DMS79 treated with DMSO at 0.1 percent for 48 hours (cell line): ENCODE results near the gene ERP27.

Source experiments
- DNase-seq: peaks from one replicate; lab custom pipeline; 2025; lab: John Stamatoyannopoulos, UW

ERP27 gene

GRCh38 chr12:14936224-14936861, 2.0 kb downstream of the ERP27 start:
- DNase-seq = no peak

- DNase-seq = no peak
Observed at GRCh38 chr12:14935031-14935430, 3.3 kb downstream of the ERP27 start.

- no peak for DNase-seq
Observed at GRCh38 chr12:14934511-14934910, 3.8 kb downstream of the ERP27 start.

GRCh38 chr12:14931791-14932560, 6.4 kb downstream of the ERP27 start:
- no peak for DNase-seq

DNA sequence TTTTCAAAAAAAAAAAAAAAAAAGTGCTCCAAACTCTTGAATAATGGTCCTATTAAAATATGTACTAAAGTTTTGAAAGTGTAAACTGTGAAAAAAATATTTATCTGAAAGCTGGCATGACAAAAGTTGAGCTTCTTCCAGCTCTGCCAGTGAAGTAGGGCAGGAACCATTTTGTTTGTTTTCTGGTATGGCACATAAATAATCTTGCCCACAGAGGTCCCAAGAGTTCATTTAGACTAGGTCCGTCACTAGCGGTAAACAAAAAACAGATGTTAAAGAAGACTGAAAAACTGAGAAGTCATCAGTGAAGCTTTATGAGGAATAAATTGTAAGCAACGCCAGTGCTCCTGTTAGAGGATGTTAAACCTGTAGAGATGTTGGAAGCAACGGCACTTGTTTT, 7.0 kb downstream of the ERP27 start:
- peak; percentile 89 for DNase-seq

- DNase-seq = no peak
Observed at GRCh38 chr12:14930299-14930698, 8.0 kb downstream of the ERP27 start.

- DNase-seq = peak; percentile 89
Observed at GRCh38 chr12:14928931-14929330, 9.4 kb downstream of the ERP27 start.

DNA sequence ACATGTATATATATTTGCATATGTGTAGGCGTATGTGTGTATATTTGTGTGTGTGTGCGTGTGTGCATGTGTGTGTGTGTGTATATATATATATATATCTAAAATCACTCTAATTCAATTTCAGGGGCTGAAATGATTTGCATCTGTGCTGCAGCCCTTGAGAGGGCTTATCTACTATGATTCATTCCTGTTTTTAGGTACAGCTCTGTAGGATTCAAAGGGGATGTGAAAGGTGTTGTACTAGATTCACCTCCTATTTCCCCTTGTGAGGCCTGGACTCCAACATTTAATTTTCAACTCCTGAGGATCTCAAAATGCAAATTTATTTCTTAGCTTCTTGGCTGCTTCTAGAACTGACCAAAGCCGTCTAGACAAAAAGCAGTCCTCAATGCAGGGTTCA, 11.1 kb downstream of the ERP27 start:
- no peak for DNase-seq

DNA sequence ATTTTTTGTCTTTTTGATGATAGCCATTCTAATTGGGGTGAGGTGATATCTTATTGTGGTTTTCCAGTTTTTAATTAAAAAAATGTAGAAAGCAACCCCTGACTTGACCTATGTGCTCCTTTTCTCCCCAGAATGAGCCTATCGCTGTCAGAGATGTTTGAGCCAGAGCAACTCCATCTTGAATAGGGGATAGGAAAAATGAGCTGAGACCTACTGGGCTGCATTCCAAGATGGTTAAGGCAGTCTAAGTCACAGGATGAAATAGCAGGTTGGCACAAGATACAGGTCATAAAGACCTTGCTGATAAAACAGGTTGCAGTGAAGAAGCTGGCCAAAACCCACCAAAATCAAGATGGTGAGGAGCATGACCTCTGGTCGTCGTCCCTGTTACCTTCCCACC, 13.8 kb downstream of the ERP27 start:
- DNase-seq = no peak

DNA sequence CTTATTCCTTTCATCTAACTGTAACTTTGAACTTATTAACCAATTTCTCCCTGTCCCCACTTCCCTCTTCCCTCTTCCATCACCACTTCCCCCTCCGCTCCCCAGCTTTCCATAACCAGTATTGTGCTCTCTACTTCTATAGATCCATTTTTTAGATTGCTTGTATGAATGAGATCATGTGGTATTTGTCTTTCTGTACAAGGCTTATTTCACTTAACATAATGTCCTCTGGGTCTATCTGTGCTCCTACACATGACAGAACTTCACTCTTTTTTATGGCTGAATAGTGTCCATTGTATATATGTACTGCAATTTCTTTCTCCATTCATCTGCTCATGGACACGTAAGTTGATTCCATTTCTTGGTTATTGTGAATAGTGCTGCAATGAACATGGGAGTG, 14.4 kb downstream of the ERP27 start:
- DNase-seq = no peak

DNA sequence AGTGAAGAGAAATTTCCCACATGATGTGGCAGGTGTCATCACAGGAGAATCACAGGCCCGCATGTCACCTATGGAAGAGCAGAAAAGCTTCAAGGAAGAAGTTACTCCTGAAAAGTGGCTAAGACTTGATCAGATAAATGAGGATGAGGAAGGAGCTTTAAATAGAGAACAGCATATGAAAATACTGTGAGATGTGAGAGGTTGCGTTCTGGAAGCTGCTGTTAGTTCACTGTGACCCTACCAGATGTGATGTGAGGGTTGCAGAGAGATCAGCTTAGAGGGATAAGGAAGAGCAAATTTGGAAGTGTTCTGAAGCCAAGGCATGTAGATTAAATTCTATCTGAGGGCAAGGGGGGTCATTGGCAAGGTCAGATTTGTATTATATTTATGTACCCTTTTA, 17.1 kb downstream of the ERP27 start:
- no peak for DNase-seq

- no peak for DNase-seq
Observed at GRCh38 chr12:14920475-14921126, 17.7 kb downstream of the ERP27 start.

DNA sequence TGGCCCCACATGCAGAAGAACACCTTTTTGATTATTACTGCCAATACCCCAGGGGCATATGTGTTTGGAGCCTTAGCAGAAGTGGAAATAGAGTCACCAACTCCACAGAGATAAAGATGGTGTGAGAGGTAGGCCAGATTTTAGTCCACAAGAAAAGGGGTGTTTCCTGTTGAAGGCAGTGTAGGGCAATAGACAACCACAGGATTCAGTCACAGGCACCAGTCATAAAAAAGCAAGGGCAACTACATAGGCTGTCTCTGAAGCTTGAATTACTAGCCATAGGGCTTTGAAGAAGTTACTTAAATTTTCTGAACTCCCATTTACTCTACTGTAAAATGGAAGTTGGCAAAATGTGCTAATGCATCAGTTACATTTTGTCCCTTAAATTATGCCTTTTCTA, 18.9 kb downstream of the ERP27 start:
- no peak for DNase-seq

DNA sequence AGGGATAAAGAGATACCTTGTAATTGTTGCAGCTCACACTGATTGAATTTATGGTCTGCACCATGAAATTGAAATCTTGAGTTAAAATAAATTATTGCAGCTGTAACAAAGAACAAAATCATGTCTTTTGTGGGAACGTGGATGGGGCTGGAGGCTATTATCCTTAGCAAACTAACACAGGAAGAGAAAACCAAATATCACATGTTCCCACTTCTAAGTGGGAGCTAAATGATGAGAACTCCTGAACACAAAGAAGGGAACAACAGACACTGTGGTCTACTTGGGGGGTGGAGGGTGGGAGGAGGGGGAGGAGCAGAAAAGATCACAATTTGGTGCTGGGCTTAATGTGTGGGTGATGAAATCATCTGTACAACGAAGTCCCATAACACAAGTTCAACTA, 22.6 kb downstream of the ERP27 start:
- no peak for DNase-seq

DNA sequence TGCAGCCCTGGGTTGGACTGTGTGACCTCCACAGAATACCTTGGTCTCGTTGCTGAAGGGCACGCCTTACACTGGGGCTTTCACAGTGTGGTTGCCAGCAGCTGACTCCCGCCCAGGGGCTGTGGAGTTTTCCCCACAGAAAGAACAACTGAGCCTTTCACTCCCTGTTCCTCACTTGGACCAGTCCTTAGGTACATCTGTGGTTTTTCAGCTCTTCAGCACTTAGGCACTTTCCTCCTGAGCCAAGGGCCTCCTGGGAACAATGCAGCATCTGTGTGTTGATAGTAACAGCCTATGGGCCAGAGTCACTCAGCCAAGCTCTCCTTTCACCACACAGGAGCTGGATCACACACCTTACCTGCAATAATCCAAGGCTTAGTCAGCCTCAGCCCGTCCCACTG, 25.0 kb downstream of the ERP27 start:
- peak; percentile 64 for DNase-seq

DNA sequence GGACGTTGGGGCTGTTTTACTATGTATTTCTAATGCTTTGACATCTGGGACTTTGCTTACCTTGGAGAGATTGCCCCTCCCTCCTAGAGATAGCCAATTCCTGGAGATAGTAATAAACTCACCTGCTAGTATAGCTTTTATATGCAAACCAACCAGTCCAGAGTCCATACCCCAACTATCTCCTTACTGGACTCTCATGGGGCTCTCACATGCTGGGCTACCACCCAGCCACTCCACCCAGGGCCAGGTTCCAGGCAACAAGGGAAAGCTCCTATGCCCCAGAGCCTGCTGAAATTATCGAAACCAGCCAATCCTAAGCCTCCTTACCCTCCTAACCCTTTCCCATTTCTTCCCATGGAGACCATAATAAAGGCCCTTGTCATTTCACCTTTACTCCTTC, 27.2 kb downstream of the ERP27 start:
- DNase-seq = no peak

DNA sequence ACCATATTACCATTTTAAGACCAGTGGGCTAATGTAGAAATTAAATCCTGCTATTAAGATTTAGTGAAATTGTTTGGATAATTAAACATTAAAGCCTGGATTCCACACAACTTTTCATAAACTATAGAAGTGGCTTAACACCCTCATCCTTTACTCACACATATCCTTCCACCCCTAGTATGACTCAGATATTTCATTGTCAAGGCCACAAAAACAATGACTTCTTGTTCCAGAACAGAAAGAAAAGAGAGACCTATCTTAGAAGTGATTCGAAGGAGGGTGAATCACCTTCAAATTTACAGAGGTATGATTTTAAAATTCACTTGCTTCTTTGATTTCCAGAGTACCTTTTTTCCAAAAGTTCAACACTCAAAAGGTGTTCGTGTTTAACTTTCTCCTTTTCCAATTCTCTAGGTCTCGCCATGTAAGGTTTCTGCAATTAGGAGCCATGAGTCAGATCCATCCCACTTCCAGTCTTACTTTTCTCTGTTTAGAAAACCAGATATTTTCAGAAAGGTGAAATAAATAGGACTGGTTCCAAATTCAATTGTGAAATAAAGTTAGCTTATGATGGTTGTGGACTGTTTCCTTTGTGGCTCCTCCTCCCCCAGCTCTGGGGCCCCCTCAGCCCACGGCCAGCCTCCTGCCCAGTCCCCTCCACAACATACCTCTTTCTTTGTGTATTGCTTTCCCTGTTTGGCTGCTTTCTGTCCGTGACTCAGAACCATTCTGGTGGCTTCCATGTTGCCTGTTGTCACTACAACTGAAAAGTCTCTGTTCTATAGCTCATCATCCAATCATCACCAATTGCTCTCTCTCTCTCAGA, 28.0 kb downstream of the ERP27 start:
- no peak for DNase-seq

- DNase-seq = no peak
Observed at GRCh38 chr12:14907953-14908352, 30.4 kb downstream of the ERP27 start.

DNA sequence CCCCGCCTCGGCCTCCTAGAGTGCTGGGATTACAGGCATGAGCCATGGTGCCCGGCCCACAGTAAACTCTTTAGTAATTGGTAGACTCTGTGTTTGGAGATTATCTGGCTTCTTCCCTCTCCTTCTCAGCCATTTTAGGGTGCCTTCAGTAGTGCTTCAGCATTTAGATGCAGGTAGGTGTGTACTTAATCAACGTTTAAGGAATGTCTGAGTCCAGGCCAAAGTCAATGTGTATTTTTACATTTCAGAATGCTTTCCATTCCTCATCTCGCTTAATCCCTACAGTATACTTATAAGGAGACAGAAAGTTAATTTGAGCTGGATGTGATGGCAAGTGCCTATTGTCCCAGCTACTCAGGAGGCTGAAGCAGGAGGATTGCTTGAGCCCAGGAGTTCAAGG, 32.2 kb downstream of the ERP27 start:
- DNase-seq = no peak

DNA sequence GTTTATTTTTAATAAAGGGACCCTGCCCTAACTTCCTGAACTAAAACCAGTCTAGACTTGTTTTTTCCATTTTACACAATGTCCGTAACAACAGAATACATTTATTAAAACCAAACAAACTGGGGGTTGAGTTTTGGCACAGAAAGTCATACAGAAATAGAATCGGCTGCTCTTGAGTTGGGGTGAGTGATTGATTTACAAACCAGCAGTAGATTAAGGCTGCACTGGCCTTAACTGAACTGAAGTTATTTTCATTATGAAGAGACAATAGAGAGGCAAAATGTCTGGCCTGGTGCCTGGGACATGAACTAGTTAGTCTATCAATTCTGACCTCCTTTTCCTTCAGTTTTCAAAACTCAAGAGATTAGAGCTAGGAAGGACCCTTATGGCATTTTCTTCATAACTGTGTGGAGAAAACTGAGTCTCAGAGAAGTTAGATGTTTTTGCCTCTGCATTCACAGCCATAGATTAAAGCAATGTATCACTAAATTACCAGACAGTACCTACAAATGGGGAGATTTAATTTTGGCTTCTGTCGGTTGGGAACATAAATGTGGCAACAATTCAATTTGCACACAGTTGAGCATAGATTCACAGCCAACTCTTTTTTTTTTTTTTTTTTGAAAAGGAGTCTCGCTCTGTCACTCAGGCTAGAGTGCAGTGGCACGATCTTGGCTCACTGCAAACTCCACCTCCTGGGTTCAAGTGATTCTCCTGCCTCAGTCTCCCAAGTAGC, 32.9 kb downstream of the ERP27 start:
- no peak for DNase-seq

DNA sequence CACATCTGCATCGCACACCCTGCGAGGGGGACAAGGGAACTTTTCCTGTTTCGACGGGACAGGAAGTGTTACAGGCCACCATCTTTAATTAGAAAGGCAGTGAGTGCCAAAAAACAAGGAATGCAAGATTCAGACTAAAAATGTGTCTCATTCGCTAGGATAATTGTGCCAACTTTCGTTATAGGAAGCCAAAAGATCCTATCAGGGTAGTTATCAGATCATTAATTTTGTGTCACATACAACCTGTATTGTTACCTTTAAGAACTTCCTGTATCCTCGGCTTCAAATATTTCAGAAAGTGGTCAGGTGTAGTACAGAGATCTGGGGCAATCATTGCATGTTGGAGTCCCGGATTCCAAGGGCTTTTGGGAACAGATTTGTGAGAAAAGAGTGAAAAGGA, 33.5 kb downstream of the ERP27 start:
- DNase-seq = no peak
